ENCODE results near the gene CTNND2.

DNA sequence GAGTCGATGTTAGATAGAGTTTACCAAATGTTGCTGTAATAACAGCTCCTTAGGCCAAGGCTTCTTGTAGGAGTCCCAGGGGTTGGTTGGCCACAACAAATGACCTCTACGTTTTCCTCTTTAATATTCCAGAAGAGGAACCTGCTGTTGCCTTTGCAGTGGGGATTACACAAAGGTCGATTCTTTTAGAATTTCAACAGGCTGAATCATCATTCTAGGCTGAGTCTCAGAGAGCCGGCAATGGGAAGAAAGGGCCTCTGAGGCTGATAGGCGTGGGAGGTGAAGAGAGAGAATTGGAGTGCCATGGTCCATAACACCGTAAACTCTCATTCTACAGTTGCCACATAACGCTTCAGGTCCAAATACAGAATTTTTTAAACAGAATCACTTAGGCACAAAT is 737.3 kb downstream of the CTNND2 start:
- TF ChIP-seq CTCF (conservative IDR thresholded peaks at IDR 0.05), result no peak
- TF ChIP-seq ZFX (IDR thresholded peaks at IDR 0.05), result no peak

Measured in C4-2B (cell line).